ENCODE data around the gene SYT1. TPM values are rescaled to one million over a fixed set of nuclear protein-coding genes. Genes with fewer than 3 reads are reported as not detected.

SYT1 gene
- total RNA-seq, 2 donors from 2014 or later: 1.0 to 22.7 TPM

DNA sequence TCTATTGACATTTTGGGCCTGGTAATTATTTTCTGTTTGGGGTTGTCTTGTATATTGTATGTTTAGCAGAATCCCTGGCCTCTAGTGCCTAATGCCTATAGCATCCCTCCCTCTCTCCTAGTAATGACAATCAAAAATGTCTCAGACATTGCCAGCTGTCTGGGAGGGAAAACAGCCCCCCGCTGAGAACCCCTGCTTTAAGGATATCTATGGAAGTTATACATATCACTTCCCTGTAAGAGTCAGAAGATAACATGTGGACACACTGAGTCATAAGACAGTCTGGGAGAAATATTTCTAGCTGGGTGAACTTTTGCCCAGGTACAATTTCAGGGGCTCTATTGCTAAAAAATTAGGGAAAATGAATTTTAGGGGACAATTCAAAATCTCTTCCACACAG lies 571.2 kb downstream of the SYT1 start:
- DNase-seq (no peak), ATAC-seq (no peak)
- no peaks in the 10 kb centered on the region for H3K36me3 ChIP-seq (replicated peaks in 1 of 2; ENCODE audit: insufficient read depth in 1 of 2, low read depth in 2 of 2)
- intact Hi-C loops (cut with DNase I): no loop called here
- no peaks in the 10 kb centered on the region for H3K4me1 ChIP-seq
- H3K27ac ChIP-seq: no peak overlapping the region
- H3K9me3 ChIP-seq: no peaks in the 10 kb centered on the region
- WGBS, 2 donors: 87 to 100% methylated on average over 1 of the region's 1 CpG
- H3K27me3 ChIP-seq: no peaks in the 10 kb centered on the region
- no peak overlapping the region for H3K4me3 ChIP-seq
- TF ChIP-seq, protein P1, sequence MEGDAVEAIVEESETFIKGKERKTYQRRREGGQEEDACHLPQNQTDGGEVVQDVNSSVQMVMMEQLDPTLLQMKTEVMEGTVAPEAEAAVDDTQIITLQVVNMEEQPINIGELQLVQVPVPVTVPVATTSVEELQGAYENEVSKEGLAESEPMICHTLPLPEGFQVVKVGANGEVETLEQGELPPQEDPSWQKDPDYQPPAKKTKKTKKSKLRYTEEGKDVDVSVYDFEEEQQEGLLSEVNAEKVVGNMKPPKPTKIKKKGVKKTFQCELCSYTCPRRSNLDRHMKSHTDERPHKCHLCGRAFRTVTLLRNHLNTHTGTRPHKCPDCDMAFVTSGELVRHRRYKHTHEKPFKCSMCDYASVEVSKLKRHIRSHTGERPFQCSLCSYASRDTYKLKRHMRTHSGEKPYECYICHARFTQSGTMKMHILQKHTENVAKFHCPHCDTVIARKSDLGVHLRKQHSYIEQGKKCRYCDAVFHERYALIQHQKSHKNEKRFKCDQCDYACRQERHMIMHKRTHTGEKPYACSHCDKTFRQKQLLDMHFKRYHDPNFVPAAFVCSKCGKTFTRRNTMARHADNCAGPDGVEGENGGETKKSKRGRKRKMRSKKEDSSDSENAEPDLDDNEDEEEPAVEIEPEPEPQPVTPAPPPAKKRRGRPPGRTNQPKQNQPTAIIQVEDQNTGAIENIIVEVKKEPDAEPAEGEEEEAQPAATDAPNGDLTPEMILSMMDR (IDR thresholded peaks at IDR 0.05): no peak
- TF ChIP-seq POLR2A (IDR thresholded peaks at IDR 0.05): no peak

DNA sequence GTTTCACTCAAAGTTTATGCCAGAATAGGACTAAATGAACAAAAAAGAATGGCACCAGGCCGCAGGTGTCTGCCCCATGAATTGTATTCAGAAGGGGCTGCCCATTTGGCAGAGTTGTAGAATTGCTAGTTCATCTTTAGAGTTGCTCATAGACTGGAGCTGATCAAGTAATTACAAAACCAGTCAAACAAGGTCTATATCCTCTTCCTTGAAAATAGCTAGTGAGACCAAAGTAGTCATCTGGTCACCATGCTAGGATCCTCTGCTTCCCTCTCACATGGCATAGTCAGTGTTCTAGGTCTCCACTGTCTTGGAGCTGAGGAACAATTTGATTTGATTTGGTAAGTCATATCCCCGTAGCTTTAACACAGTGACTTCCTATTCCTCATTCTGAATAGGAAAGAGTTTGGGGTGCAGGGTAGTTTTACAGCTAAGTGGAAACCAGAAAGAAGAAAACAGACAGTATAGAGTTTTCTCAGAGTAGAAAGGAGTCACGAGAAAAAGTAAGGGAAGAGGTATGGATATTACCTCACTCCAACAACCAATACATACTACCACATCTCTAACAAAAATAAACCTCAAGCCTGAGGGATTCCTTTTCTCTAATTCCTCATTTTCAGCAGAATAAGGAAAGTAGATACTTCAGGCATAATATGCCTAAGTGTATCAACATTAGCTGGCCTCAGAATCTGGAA lies 574.1 kb downstream of the SYT1 start:
- no peak for ATAC-seq
- intact Hi-C loops (cut with DNase I): no loop called here
- 70 to 76% methylated on average over 3 of the region's 3 CpGs for WGBS, 2 donors
- H3K4me1 ChIP-seq: no peaks in the 10 kb centered on the region
- H3K4me3 ChIP-seq: no peak overlapping the region
- H3K27me3 ChIP-seq: no peaks in the 10 kb centered on the region
- DNase-seq: no peak
- no peaks in the 10 kb centered on the region for H3K9me3 ChIP-seq
- no peaks in the 10 kb centered on the region for H3K36me3 ChIP-seq (replicated peaks in 1 of 2; ENCODE audit: insufficient read depth in 1 of 2, low read depth in 2 of 2)
- no peak for TF ChIP-seq POLR2A (IDR thresholded peaks at IDR 0.05)
- TF ChIP-seq, protein P1 (IDR thresholded peaks at IDR 0.05): no peak
- H3K27ac ChIP-seq: no peak overlapping the region

DNA sequence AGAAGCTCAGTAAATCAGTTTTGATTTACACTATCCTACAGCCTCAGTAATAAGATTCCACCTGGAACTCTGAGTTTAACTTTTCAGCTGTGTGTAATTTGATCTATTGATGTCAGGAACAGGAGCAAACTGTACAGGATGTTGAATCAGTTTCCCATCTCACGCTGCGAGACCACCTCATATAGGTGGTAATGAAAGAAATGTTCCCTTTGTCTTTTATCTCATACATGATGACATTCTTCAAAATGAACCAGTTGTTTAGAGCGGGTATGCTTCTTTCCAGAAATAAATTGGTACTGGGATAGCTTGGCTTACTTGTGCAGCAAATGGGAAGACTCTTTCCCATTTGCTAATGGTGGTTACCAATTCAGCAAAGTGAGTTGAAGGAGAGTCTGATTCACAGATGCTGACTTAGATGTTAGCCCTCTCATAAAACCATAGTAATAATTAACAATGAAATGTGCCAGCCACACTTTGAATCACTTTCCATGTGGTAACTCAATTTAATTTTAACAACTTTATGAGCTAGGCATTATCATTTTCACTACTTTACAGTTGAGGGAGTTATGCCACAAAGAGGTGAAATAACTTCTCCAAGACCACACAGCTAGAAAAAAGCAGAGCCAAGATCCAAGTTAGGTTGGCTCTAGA lies 574.7 kb downstream of the SYT1 start:
- WGBS, 2 donors: 81 to 84% methylated on average over 3 of the region's 3 CpGs
- H3K36me3 ChIP-seq (replicated peaks in 1 of 2; ENCODE audit: insufficient read depth in 1 of 2, low read depth in 2 of 2): no peaks in the 10 kb centered on the region
- H3K27ac ChIP-seq: no peak overlapping the region
- no peak overlapping the region for H3K4me3 ChIP-seq
- no peak for DNase-seq
- no peaks in the 10 kb centered on the region for H3K27me3 ChIP-seq
- TF ChIP-seq, protein P1 (IDR thresholded peaks at IDR 0.05): no peak
- TF ChIP-seq POLR2A (IDR thresholded peaks at IDR 0.05): no peak
- H3K9me3 ChIP-seq: no peaks in the 10 kb centered on the region
- intact Hi-C loops (cut with DNase I): no loop called here
- H3K4me1 ChIP-seq: no peaks in the 10 kb centered on the region
- no peak for ATAC-seq

DNA sequence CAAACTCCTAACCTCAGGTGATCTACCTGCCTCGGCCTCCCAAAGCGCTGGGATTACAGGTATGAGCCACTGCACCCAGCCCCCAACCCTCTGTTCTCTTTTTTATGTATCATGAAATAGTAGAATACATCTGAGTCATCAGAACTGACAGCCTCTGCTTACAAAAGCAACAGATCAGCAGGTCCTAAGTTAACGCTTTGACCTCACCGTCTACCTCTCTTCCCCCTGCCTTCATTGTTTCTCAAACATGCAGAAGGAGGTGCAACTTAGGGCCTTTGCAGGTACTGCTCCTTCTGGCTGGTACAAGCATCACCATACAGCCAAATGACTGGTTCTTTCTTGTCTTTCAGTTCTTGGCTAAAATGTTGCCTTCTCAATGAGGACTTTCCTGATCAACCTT lies 577.0 kb downstream of the SYT1 start:
- intact Hi-C loops (cut with DNase I): no loop called here
- Histone ChIP-seq H3K27me3 (no peaks in the 10 kb centered on the region), H3K4me1 (no peaks in the 10 kb centered on the region), H3K4me3 (no peak overlapping the region), H3K27ac (no peak overlapping the region), H3K9me3 (no peaks in the 10 kb centered on the region), H3K36me3 (replicated peaks in 1 of 2; ENCODE audit: insufficient read depth in 1 of 2, low read depth in 2 of 2) (no peaks in the 10 kb centered on the region)
- ATAC-seq (no peak), DNase-seq (no peak)
- 75 to 77% methylated on average over 4 of the region's 4 CpGs for WGBS, 2 donors
- no peak for TF ChIP-seq POLR2A (IDR thresholded peaks at IDR 0.05)

DNA sequence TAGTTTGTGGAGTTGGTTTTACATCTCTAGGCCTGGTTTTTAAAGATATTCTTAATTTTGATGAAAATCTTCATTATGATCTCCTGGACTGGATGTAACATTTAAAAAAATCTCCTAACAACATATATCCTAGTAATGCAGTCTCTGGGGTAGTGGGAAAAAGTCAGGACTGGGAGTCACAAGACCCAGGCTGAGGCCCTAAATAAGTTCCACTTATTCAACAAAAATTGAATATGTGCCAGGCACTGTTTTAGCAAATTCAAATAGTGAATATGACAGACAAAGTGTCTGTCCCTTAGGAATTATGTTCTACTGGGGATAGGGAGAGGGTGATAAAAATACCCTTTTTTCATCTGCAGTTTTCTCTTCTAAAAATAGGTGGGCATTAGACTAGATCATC lies 577.8 kb downstream of the SYT1 start:
- TF ChIP-seq, protein P1 (IDR thresholded peaks at IDR 0.05): no peak
- no peak for TF ChIP-seq POLR2A (IDR thresholded peaks at IDR 0.05)
- Histone ChIP-seq H3K27ac (no peak overlapping the region), H3K9me3 (no peaks in the 10 kb centered on the region), H3K27me3 (no peaks in the 10 kb centered on the region), H3K36me3 (replicated peaks in 1 of 2; ENCODE audit: insufficient read depth in 1 of 2, low read depth in 2 of 2) (no peaks in the 10 kb centered on the region), H3K4me1 (no peaks in the 10 kb centered on the region), H3K4me3 (no peak overlapping the region)
- ATAC-seq: no peak
- intact Hi-C loops (cut with DNase I): no loop called here
- DNase-seq: no peak
